Cardiac septum (tissue), 1 donor: ENCODE data around the gene FAM193A. TPM values are rescaled to one million over a fixed set of nuclear protein-coding genes. Genes with fewer than 3 reads are reported as not detected.
"Not testable (repeated sequence)": the region's sequence is repeated elsewhere in the genome, so short reads cannot be mapped to it uniquely, and the experiment has no call there.

Source experiments
- DNase-seq: peaks from one replicate; pipeline ENCODE4 v3.0.0-alpha.2; 2020; ENCODE audit warnings: low spot score
- intact Hi-C: fragments of 100-400 bp; cut with DNase I; formaldehyde crosslinking; loops from one replicate; pipeline ENCODE4 v1.14.0; 2022
- total RNA-seq: library from RNA; stranded (reverse); fragmentation: NEBNext Ultra II Directional; extraction: Animal tissue kit (Norgen Biotek cat#: 25700); gene quantifications from one replicate; pipeline ENCODE4 v1.2.1, GENCODE V29; 2021
- donor health status: DM: no; HTN: no; CAD: no.

FAM193A gene
- total RNA-seq, 1 donor from 2014 or later: 19.5 TPM

DNA sequence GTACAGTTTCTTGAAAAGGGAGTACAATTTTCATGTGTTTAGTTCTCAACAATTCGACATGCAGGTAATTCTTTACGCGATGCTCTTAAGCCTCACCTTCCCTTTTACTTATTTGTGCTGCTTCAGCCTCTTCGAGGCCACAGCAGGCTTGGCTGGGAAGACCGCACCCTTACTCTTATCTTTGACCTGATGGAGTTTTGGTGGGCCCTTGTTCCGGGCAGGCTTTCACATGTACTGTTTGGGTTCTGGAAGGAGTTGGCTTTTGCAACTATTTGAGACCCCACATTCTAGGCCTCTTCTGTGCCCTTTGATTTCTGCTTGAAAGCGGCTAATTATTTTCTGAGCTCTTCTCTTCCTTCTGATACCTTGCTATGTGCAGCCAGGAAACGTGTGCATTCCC is 60.2 kb downstream of the FAM193A start:
- DNase-seq: no peak
- intact Hi-C loops: no loop called here

DNA sequence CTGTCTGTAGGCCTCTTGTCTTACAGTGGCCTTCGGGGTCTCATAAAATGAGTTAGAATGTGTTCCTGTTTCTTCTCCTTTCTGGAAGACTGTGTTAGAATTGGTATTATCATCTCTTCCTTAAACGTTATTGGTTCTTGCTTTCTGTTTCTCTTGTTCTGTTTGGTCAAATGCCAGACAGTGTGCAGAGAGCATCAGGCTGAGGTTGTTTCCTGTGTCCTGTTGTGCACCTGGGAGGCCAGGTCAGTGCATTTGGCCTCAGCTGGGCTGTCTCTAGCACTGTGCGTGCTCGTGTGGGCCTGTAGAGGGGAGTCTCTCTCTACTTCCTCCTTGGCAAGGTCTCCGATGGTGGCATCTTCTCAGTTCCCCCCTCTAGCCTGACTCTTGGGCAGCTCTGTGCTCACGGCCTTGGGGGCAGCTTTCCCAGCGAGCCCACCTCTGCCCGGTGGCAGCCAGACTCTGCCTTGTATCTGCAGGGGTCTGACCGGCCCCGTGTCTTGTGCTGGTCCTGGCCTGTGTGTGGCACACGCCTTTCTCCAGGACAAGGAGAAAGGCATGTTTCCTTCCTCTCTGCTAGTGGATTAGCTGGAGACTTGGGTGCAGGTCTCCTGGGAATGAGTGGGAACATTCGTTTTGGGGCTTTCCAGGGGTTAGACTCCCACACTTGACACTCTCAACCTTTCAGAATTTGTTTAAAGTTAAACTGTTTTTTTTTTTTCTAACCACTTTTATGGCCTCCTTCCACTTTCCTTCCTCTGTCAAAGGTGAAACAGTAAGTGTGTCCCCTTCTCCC is 62.3 kb downstream of the FAM193A start:
- intact Hi-C loops: no loop called here

DNA sequence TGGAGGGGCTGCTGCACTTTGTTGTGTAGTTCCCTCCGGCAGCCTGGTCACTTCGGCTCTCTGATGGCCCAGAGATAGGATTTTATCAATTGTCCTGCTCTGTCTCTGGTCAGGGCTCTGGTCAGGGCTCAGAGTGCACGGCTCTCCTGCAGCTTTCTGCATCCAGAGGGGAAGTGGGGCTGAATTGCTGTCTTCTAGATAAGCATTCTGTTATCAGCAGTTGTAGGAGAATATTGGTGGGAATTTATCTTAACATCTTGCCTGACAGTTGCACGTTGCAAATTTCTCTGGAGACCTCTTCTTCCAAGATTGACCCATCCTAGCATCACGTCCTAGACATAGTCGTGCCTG is 62.8 kb downstream of the FAM193A start:
- intact Hi-C loops: no loop called here
- no peak for DNase-seq

More for the DNA sequence above, 62.3 kb downstream of the FAM193A start:
- DNase-seq: no peak

DNA sequence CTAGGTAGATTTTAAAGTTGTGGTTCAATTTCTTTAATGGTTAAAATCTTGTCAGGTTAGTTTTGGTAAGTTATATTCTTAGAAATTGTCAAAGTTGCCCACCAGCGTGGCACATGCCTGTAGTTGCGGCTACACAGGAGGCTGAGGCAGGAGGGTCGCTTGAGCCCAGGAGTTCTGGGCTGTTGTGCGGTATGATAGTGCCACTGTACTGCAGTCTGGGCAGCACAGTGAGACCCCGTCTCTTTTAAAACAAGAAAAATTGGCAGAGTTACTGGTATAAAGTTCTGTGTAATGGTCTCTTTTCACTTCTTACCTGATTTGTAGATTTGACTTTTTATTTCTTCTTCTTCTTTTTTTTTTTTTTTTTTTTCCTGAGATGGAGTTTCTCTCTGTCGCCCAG is 64.4 kb downstream of the FAM193A start:
- intact Hi-C loops: no loop called here
- DNase-seq: no peak

DNA sequence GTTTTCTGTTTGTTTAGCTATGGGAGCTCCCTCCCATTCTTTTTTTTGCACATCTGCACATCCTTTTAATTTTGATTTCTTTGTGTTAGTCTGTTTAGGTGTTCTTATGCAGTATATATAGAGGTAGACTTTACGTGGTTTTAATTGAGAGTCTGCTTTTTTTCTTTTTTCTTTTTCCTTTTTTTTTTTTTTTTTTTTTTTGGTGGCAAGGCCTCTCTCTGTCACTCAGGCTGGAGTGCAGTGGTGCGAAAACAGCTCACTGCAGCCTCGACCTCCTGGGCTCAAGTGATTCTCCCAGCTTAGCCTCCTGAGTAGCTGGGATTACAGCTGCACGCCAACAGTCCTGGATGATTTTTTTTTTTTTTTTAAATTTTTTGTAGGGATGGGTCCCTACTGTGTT is 68.2 kb downstream of the FAM193A start:
- intact Hi-C loops: no loop called here
- DNase-seq: no peak

DNA sequence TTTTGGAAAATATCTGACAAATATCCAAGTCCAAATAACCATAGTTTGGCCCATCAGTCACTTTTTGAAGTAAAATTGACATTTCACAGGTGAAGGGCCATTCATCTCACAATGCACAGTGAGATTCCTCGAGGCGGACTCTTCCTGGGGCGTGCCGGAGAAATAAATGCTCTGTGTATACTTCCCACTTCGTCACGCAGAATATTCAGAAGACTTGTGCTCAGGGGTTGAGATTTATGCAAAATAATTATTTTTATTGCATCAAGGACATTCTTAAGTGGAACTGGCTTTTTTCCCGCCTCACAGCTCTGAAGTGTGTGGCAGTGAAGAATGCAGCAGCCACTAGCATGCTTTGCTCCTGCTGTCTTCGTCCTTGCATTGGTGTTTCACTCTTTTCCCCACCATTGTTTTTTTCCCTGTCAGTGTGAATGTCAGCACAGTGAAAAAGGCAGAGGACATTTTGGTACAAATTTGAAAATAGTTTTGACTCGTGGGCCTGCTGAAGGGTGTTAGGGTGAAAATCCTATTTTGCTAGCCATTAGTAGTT is 70.6 kb downstream of the FAM193A start:
- no peak for DNase-seq
- intact Hi-C loops: no loop called here

DNA sequence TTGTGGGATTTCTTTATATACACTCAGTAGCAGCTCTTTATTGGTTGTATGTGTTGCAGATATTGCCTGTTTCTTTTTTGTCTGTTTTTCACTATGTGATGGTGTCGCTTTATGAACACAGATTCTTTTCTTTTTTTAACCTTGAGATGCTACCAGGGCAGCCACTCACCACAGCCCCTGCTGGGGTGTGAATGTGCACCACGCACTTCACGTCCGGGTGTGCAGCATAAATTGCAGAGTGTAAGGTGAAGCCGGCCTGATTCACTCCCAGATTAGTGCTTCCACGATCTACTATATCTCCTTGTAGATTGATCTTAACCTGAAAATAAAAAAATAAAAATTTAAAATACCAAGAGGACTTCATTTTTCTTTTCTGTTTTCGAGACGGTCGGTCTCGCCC is 71.4 kb downstream of the FAM193A start:
- no peak for DNase-seq
- intact Hi-C loops: no loop called here

DNA sequence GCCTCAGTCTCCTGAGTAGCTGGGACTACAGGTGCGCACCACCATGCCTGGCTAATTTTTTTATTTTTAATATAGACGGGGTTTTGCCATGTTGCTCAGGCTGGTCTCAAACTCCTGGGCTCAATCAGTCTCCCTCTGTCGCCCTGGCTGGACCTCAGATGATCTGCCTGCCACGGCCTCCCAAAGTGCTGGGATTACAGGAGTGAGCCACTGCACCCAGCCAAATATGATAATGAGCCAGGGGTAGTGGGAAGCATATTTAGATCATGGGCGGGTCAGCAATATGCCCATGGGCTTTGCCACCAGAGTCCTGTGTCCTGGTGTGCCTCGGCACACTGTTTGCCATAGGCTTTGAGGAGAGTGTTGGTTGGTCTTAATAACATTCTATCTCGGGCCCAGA is 71.8 kb downstream of the FAM193A start:
- intact Hi-C loops: no loop called here
- no peak for DNase-seq

DNA sequence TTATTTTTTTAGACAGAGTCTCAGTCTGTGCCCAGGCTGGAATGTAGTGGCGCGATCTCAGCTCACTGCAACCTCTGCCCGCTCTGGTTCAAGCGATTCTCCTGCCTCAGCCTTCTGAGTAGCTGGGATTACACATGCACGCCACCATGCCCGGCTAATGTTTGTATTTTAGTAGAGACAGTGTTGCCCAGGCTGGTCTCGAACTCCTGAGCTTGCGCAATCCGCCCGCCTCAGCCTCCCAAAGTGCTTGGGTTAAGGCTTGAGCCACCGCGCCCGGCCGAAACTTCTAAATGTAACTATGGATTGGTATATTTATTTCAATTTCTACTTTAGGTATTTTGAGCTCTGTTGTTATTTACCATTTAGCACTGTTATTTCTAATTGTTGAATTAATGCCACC is 79.4 kb downstream of the FAM193A start:
- intact Hi-C loops: no loop called here

DNA sequence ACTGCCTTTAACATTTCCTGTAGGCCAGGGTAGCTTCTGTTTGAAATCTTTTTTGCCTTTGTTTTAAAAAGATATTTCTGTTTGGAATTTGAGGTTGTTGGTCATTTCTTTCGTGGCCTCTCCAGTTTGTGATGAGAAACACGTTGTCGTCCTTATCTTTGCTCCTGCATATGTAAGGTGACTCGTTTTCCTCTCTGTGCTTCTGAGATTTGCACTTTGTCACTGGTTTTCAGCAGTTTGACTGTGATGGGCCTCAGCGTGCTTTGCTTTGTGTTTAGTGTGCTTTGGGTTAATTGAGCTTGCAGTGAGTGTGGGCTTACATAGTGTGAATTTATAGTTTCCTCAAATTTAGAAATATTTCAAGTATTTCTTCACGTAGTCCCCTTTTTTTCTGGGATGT is 81.5 kb downstream of the FAM193A start:
- intact Hi-C loops: no loop called here
- DNase-seq: peak; percentile 36

More for the DNA sequence above, 79.4 kb downstream of the FAM193A start:
- DNase-seq: peak; percentile 55

DNA sequence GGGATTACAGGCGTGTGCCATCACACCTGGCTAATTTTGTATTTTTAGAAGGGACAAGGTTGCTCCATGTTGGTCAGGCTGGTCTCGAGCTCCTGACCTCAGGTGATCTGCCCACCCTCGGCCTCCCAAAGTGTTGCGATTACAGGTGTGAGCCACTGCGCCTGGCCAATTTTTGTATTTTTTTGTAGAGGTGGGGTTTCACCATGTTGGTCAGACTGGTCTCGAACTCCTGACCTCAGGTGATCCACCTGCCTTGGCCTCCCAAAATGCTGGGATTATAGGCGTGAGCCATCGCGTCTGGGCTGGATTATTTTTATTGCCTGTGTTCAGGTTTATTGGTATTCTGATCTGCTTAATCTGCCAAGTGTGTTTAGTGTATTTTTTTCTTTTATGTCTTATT is 82.3 kb downstream of the FAM193A start:
- peak; percentile 26 for DNase-seq
- intact Hi-C loops: not testable (repeated sequence)

DNA sequence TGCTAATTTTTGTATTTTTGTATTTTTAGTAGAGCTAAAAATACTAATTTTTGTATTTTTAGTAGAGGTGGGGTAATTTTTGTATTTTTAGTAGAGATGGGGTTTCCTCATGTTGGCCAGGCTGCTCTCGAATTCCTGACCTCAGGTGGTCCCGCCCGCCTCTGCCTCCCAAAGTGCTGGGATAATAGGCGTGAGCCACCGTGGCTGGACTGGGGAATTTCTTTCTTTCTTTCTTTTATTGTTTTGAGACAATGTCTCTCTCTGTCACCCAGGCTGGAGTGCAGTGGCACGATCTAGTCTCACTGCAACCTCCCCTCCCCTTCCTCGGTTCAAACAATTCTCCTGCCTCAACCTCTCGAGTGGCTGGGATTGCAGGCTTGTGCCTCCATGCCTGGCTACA is 83.0 kb downstream of the FAM193A start:
- intact Hi-C loops: no loop called here
- DNase-seq: peak; percentile 39

DNA sequence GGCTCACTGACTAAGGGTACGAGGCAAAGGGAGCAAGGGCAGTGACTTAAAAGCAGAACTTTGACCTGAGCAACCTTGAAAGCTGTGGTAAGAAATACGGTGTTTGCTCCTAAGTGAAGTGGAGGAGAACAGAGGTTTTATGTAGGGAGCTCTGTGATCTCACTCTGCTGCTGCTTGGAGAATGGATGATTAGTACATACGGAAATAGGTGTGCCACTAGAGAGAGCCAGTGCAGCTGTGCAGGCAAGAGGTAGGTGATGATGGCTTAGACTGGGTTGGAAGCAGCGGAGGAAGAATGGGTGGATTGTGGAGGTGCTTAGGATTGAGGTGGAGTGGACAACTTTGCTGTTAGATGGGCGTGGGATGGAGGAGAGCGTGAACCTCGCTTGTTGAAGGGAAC is 85.0 kb downstream of the FAM193A start:
- peak; percentile 62 for DNase-seq
- intact Hi-C loops: no loop called here

DNA sequence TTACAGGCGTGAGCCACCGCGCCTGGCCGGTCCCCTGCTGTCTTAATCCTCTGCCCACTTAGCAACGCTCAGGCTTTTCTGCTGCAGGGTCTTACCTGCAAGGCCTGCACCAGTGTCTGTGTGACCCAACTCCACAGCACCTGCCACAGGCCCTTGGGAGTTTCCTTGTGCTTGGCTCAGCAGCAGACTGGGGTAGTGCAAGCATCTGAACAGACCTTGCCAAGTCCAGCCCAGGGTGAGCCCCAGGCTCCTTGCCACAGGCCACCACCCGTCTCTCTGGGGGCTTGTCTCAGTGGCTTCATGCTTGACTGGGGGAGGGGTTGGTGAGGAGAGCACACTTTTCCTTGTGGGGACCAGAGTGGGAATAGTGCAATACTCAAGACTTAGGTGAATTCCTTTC is 87.0 kb downstream of the FAM193A start:
- intact Hi-C loops: no loop called here
- peak; percentile 60 for DNase-seq

DNA sequence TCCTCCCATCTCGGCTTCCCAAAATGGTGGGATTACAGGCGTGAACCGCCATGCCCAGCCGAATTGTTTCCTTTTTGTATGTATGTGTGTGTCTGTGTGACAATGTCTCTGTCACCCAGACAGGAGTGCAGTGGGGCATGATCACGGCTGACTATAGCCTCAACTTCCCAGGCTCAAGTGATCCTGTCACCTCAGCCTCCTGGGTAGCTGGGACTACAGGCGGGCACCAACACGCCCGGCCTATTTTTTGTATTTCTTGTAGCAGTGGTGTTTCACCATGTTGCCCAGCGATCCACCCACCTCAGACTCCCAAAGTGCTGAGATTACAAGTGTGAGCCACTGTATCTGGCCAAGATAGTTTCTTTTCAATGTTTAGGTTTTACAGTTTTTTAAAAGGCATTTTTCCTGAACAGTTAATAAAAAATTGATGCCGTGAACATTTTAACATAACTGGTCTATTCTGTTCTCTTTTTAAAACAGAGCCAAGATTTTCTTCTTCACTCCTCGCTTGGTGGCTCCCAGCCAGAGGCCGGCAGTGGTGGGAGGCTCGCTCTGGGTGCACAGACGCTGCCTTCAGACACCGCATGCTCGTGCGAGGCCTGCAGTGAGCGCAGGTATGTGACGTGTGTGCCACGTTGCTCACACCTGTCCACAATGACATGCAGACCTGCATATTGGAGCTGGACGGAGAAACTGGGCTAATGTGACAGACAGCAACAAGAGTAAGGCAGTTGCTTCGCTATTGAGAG is 88.5 kb downstream of the FAM193A start:
- intact Hi-C loops: loop anchor here (5.0 kb wide), 1 partner anchor 408 kb away; no protein-coding TSS in a partner anchor
- peak; percentile 70 for DNase-seq

DNA sequence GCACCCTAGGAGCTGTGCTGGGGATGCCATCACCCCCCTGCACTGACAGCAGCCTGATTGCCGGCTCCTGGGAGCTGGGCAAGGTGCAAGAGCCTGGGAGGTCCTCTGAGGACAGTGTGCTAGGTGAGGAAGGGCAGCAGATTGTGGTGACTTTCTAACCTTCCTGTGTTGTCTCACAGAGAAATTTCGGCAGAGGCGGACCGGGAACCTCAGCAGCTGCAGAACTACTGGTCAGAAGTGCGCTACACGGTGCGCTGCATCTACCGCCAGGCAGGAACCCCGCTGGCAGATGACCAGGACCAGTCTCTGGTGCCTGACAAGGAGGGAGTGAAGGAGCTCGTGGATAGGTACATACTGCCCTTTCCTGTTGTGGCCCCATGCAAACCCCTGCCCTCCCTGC is 89.8 kb downstream of the FAM193A start:
- intact Hi-C loops: loop anchor here (5.0 kb wide), 1 partner anchor 409 kb away; no protein-coding TSS in a partner anchor

DNA sequence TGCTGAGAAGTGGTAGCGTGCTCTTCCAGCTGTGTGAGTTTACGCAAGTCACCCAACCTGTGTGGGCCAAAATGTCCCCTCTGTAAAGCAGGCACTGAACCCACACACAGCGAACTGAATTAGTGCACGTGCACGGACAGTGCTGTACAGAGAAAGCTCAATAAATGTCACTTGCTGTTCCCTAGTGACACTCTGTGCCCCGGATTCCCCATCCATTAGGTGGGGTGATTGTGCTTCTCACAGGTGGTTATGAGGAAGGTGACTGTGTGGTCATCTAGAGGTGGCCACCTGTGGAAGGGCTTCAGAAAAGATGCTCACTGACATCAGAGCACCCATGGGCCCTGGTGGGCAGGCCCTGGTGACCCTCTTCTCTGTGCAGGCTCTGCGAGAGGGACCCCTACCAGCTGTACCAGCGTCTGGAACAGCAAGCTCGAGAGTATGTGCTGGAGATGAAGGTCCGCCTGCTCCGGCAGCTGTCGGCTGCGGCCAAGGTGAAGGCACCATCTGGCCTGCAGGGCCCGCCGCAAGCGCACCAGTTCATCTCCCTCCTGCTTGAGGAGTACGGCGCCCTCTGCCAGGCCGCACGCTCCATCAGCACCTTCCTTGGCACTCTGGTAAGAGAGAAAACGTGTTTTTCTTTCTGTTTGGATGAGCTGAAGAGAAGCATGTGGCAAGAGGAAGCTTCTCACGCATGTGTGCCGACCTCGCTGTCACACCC is 94.3 kb downstream of the FAM193A start:
- DNase-seq: peak; percentile 66
- intact Hi-C loops: no loop called here

More for the DNA sequence above, 89.8 kb downstream of the FAM193A start:
- peak; percentile 55 for DNase-seq

DNA sequence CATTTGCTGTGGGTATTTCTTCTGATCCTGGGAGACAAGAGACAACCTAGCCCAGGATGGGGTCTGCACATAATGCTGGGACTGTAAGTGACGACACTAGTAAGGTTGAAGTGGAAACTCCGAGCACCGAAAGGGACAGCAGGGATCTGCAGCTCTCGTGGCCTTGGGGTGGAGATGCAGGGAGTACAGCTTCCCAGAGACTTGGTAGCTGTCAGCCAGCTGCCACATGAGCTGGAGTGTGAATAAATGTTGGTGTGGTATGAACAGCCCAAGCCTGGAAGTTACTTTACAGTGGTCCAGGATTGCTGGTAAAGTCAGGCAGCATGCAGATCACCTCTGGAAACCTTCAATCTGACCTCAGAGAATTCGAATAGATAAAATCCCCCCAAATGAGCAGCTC is 97.6 kb downstream of the FAM193A start:
- intact Hi-C loops: no loop called here
- peak; percentile 76 for DNase-seq

DNA sequence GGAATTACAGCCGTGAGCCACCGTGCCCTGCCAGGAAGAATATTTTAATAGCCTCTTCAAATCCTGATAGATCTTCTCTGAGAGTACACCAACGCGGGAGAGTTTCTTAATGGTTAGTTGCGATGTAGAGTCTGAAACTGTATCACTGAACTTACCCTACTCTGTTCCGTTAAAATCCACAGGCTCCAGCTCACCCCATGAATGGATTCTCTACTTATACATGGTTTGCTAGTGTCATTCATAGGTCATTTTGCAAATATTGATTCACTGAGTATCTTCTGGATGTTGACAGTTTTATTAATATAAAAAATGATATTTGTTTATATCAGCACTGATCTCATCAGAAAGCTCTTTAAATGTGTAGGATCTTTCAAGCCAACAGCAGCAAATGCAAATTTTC is 99.9 kb downstream of the FAM193A start:
- DNase-seq: no peak
- intact Hi-C loops: no loop called here

DNA sequence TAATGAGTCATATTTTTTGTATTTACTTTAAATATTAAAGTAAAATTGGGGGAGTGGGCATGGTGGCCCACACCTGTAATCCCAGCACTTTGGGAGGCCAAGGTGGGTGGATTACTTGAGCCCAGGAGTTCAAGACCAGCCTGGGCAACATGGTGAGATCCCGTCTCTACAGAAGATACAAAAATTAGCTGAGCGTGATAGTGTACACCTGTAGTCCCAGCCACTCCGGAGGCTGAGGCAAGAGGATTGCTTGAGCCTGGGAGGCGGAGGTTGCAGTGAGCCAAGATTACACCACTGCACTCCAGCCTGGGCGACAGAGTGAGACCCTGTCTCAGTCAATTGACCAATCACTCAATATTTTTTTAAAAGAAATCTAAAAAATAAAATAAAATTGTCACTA is 100.5 kb downstream of the FAM193A start:
- intact Hi-C loops: not testable (repeated sequence)
- DNase-seq: peak; percentile 24
